Left renal pelvis (tissue), 4 donors: Measurements from ENCODE around the gene PTCSC3. TPM values are rescaled to one million over a fixed set of nuclear protein-coding genes. Genes with fewer than 3 reads are reported as not detected.

ENCODE experiments used
- DNase-seq, 4 donors: peaks; one replicate each; pipeline ENCODE4 v3.0.0-alpha.2; 2013; ENCODE audit warnings: low read depth in 4 of 4, low spot score in 3 of 4
- polyA plus RNA-seq, 4 donors: library from polyadenylated mRNA; unstranded; fragments of 120-200 nt; gene quantifications; one replicate each; pipeline ENCODE4 v1.2.1, GENCODE V29; 2013; ENCODE audit not compliant: insufficient read length in 4 of 4

Gene PTCSC3
- under 1 TPM in 1 of 4 donors, not detected in 3; 0.27 TPM for polyA plus RNA-seq

DNA sequence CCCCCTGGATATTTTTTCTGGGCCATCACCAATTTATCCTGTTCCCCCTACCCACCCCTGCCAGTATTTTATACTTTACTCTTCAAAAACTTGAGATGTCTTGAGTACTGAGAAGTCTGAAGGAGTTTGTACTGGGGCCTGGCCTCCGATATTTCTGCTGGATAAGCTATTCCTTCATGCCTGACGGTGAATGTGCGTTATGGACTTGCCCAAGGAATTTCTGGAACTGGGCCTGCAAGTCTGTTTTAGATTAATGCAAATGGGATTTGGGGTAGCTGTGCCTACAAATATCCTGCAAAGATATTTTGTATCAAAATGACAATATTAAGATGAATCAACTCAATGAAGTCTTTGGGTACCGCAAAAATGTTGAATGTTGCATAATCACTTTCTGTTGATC lies at the start of gene PTCSC3:
TSS of gene PTCSC3 (minus strand) at position 199 of the 400 bp plus-strand sequence.
- no peak for DNase-seq

DNA sequence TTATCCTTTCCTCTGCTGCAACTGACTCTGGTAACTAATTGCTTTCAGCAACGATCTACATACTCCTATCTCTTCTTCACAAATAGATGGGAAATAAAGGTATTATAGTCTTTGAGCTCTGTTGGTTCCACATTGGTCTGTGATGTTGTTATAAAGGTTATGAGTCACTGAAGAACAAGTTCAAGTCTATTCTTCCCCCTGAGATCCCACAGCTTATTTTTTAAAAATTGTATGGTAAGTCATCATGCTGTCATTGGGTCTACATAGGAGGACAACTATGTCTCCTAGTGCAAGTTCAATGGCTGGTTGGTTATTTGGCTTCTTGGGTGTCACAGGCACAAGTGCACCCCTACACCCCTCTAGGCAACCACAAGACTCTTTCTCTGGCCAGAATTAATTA lies 49.6 kb upstream of the PTCSC3 start:
- no peak for DNase-seq

DNA sequence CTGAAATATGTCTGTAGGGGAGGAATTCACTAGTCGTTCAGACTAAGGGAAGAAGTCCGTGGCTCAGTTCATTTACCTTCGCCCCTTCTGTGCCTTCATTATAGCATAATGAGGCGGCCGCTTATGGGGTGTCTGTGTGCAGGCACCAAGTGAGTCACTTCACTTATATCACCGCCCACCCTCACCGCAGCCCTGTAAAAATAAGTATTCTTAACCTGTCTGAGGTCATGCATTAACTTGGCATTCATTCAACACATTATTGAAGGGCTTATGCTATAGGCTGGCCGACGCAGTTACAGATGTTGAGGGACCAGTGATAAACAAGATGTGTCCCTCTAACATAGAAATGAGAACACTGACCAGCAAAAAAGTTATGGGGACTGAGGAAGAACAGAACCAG lies 47.7 kb upstream of the PTCSC3 start:
- no peak for DNase-seq

DNA sequence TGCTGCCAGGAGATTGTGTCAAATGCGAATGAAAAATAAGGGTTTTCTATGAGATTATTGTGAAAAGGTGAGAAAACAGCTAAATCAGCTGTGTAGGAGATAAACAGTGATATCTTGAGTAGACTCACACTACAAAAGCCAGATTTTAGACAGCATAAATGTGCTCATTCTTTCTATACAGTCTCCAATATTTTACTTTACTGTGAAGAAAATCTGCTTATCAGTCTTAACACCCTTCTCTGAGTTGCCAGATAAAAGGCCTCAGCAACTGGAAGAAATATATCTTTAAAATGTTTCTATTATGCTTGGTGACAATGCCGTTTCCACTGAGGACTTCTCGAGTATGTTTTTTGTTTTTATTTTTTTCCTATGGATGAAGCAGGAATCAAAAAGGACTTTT lies 47.0 kb upstream of the PTCSC3 start:
- DNase-seq: no peak

DNA sequence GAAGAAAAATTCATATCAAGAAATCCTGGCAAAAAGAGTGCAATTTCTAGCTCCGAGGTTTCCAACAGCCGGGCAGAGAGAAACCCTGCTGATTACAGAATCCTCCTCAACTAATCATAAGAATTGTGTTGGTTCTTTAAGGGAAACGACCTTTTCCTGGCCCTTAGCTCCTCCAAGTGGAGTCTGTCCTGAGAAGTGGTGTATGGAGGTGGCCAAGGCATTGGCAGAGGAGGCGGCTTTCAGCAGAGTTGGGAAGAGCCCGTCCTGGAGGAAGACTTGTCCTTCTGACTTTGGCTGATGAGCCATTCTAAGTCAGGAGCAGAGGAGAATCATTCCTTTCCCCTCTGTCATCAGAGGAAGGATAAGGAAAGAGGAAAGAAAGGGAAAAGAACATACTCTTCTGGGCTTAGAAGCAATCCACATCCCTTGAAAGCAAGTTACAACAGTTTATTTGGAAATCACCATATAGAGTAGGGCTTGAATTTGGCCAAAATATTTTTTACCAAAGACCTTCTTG lies 46.5 kb upstream of the PTCSC3 start:
- DNase-seq: no peak

DNA sequence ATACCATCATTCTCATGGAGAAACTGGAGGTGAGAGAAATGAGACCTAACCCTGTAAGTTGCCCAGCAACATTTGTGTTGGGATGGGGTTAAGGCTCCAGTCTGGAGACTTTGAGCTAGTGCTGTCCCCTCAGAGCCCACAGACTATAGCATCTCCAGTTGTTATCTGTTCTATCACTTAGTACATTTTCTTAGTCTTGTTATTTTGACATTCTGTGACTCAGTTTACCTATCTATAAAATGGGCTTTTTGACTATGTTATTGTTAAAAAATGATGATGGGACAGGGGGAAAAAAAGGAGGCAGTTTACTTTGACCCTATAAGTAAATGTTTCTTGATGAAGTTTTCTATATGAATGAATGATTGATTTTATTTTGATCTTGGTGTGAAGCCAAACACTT lies 45.8 kb upstream of the PTCSC3 start:
- DNase-seq: no peak

DNA sequence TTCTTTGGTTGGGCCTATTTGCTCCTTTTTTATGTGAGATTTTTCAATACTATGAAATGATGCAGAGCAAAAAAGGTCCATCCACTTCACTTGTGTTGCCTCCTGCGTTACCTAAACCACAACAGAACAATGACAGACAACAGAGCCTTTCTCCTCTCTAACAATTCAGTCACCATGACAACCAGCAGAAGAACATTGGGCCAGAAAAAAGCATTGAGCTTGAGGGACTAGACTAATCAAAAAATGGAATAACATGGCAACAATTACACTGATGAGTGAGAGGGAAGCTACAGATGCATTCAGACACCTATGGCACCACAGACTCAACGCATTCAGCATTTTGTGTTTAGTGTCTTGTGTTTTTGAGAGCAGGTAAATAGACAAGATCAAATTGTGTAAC lies 44.6 kb upstream of the PTCSC3 start:
- no peak for DNase-seq

DNA sequence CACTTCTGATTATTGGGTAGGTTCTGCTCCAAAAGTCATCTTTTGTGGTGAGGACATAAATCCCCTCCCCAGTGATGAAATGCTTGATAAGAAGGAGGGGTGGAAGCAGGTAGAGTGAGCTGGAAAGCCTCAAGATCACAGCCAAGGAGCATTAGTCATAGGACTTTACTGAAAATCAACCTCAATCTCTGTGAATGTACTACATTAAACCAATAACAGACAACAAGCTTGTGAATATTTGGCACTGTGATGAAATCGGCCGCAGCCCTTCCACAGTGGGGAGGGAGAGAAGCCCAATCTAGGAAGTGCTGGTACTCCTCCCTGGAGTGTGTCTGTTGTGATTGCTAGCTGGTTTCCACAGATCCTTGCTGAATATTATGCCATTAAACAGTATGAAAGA lies 41.2 kb upstream of the PTCSC3 start:
- no peak for DNase-seq

DNA sequence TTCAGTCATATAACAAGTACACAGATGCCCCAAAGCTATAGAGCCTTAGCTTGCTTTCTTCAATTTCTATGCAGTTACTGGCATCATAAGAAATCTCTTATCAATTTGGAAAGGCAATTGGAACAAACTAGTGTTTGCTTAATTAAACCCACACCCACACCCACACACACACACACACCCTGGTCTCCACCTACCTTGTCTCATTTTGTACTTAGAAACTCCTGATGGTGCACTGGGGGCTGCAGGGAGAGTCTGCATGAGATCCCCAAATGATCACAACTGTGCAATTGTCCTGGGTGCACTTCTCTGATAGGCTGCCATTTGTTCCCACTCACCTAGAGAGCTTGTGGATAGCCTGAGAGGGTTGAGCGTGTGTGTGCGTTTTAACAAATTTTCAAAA lies 40.5 kb upstream of the PTCSC3 start:
- no peak for DNase-seq

DNA sequence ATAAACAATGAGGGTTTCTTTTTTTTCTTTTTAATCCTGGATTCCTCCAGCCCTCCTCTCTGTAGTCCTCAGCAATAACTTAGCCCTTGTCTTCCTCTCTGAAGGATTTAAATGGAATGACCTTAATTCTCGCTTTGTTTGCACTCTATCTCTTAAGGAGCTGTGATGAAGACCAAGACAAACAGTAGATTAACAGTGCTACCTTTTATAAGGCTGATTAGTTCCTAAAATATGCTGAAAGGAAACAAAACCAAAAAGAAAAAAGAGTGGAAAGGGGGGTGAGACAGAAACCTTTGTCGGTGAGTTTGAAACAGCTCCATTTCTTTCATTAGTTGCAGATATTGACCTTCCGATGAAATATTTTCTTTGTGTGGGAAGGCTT lies 38.7 kb upstream of the PTCSC3 start:
- DNase-seq: no peak

DNA sequence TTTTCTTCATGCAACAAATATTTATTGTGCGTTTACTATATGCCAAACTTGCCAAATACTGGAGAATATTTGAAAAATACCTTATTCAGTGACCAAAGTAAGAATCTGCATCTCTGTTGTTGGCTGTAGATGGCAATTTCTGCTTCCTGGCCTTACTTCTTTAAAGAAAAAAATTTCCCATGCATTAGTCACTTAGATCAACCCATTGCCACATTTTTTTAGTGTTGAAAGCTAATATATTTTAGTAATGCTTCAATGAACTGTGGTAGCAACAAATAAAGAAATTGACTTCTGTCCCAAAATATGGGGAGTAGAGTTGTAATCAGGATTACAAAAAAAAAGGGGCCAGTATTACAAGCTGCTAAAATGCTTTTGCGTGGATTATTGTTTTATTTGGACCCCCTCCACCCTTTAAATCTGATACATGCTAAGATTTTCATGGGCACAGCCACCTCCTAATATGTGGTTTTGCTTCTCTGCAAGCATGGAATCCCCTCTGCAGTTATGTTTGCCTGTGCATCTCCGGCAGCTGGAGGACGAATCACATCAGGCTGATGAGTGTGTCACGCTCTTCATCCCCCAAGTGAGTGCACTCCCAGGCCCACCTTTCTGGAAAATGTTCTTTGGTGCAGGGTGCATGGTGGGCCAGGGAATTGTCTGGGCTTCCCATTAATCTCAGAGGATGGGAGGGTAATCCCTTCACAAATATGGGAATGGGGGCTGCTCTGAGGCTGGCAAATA lies 38.1 kb upstream of the PTCSC3 start:
- no peak for DNase-seq

DNA sequence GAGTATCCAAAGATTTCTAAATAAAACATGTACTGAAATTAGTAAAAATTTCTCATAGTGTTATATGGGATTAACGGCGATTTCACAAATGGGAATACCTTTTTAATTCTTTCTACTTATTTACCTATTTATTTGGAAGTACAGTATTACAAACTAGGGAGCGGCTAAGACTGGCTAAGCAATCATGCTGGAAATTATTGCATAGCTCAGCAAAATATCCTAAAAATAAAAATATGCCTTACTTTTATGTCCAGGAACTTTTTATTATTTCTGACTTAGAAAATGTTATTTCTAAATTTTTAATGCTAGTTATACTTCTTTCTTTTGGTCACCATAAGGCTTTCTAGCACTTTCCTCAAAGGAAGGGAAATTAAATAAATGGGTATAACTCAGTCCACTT lies 36.5 kb upstream of the PTCSC3 start:
- no peak for DNase-seq

DNA sequence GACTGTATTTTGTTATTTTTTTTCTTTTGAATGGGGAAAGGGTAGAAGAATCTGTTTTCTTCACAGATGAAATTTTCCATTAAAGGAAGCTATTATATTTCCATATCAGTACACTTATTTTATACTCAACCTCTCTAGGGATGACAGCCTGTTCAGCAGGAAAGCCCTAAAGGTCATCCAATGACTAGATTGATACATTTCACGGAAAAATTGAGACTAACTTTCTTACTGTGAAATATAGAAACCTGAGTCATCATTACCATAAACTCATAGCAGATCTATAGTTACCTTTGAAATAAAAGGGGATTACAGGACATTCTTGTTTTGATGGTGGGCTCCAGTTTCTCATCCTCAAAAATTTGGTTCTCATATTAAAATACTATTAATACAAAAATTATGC lies 36.1 kb upstream of the PTCSC3 start:
- DNase-seq: no peak

DNA sequence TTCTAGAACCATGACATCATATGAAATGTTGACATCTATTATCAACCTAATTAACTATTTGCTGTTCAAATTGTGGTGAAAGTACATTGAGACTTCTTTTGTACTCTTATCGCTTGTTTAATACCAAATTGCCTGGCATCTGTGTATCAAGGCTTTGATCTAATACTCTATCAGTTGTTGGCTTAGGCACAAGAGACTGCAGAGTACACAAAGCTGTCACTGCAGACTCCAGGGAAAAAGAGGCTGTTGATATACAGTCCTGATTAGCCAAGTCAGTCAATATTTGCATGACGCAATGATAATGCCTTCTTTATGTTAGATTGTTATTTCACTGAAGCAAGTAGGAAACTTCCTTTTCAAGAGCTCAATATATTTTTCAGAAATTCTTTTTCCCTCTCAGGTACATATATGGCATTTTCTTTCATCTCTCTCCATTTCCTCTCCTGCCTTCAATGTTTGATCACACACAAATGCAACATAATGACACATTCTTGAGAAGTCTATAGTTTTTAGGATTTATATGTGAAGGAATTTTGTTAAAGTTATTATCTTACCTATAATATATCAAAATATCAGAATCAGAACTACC lies 32.3 kb upstream of the PTCSC3 start:
- no peak for DNase-seq

DNA sequence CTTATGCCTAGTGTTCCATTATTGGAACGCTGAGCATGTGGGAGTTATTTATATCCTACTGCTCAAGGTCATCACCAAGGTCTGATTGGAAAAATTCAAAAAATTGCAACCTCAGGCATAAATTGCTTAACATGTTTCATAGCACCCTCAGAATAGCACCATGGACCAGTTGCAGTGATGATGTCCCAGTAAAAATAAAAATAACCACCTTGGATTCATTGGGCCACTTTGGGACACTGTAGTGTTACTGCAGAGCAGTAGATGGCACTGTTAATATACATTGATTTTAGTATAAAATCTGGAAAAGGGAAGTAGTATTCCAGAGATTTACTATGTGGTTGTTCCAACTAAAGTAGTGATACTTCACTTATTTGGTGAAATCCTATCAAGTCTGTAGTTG lies 31.0 kb upstream of the PTCSC3 start:
- no peak for DNase-seq

DNA sequence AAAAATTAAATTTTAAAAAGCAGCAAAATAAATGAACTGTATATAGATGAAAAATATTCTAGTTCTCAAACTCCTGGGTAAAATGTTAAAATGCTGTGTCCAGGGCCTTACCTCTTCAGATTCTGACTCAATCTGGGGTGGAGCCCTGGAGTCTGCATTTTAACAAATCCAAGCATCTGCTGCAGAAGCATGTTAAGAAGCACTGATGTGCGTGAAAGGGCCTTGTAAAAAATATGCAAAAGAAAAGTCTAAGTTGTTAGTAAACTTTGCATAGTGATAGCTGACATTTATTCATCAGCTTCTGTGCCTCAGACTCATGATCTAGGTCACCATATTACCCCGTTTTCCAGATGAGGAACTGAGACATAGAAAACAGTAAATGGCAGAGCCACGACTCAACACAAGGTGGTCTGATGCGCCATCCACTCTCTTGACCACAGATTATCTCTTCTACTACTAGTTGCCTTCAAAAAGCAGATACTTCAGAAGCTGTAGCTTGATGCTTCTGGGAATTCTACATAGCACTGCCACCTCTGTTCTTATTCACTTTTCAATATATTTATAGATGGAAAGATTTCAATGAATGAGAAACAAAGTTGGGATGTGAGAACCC lies 28.0 kb upstream of the PTCSC3 start:
- DNase-seq: no peak

DNA sequence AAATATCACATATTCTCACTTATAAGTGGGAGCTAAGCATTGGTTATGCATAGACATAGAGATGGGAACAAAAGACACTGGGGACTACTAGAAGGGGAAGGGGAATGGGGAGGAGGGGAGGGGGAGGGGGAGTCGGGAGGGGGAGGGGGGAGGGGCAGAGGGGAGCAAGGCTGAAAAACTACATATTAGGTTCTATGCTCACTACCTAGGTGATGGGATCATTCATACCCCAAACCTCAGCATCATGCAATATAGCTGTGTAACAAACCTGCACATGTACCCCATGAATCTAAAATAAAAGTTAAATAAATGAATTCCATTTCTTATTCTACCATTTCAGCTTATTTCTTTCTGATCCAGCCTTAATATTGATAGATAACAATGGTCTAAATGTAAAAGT lies 21.9 kb upstream of the PTCSC3 start:
- DNase-seq: no peak

DNA sequence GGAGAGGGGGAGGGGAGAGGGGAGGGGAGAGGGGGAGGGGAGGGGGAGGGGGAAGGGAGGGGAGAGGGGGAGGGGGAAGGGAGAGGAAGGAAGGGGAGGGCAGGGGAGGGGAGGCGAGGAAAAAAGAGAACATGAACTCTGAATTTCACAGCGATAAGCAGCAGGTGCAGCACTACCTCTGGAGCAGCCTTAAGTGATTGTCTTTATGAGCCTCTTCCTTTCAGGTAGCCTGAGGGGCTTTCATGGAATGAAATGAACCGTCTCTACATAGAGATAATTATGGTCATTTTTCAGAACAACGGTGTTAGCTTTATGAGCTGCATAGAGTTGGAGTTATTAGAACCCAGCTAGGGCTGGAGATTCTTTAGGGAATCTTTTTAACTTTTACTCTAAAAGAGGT lies 18.1 kb upstream of the PTCSC3 start:
- DNase-seq: no peak

DNA sequence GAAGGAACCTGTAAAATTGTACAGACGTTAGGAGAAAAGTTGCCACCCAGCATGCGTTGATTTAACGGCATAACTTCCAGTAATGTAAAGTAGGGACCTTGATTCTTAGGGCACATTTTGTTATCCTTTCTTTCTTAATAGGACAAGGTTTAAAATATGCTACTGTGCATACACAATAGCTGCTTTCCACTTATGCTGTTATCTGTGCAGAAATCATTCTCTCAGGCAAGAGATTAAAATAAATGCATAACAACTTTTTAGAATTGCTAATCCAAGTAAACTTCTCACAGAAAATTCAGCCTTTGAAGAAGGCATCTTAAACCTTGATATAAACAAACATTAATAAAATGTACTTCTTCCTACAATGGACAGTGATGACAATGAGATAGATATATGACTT lies 16.0 kb upstream of the PTCSC3 start:
- DNase-seq: no peak

DNA sequence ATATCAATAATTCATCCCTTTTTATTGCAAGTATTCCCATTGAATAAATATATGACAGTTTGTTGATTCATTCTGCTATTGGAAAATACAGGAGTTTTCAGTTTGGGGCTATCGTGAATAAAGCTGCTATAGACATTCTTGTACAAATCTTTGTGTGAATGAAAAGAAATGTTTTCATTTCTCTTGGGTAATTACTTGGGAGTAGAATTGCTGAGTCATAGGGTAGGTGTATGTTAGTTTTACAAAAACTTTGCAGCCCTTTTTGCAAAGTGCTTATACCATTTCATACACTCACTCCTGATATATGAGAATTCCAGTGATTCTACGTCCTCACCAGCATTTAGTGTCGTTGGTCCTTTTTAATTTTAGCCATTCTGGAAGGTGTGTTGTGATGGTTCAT lies 6.9 kb upstream of the PTCSC3 start:
- no peak for DNase-seq

DNA sequence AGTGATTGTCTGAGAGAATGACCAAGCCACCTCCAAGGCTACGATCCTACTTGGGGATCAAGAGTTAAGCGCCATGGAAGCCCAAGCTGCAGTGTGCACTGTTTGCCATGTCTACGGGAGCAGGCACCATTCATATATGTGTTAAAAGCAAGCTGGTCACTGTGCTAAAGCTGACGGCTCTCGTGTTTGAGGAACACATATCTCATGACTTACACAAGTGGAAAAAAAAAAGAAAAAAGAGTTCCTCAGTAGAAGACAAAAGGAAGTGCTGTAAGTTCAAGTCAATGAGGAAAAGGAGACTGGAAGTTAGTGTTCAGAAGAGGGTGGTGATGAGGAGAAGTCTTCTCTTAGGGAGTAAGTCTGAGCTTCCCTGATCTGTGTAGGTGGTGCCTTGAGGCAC lies 4.9 kb upstream of the PTCSC3 start:
- DNase-seq: no peak

DNA sequence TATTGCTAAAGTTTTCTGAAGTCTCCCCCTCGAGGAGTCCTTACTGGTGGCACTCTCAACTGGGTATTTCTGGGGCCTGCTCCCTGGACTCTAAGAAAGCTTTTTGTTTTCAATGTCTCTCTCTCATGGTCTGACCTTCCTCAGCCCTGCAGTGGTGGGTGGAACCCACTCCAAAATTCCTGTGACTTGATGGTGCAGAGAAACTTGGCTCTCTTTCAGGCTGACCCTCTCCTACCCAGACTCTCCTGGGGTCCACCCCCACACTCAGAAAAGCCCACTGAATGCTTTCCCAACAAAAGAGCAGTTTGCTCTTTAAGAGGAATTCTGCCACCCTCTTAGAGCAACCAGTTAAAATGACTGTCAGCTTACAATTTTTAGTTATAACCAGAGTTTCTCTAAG lies 967 bp upstream of the PTCSC3 start:
- no peak for DNase-seq
